ENCODE data around the gene TMEM119. TPM values are rescaled to one million over a fixed set of nuclear protein-coding genes. Genes with fewer than 3 reads are reported as not detected.

Gene TMEM119, protein sequence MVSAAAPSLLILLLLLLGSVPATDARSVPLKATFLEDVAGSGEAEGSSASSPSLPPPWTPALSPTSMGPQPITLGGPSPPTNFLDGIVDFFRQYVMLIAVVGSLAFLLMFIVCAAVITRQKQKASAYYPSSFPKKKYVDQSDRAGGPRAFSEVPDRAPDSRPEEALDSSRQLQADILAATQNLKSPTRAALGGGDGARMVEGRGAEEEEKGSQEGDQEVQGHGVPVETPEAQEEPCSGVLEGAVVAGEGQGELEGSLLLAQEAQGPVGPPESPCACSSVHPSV
- polyA plus RNA-seq = 10 to 100 TPM in 1 of 4 donors, 1 to 10 TPM in 2, under 1 TPM in 1; 0.67 to 12.3 (median 6.0) TPM
- long read RNA-seq, donor 1, transcript TMEM119-201 (2 exons, 2,707 nt) = major isoform, 5 of 5 reads
- long read RNA-seq, donor 1, partial matches to known transcripts = 0 of 5 reads
- long read RNA-seq, donor 1, other reads (novel, unspliced or antisense) = 0 of 5 reads
- long read RNA-seq, donor 2, partial matches to known transcripts = 0 of 2 reads
- long read RNA-seq, donor 2, other reads (novel, unspliced or antisense) = 0 of 2 reads
- long read RNA-seq, donor 3, partial matches to known transcripts = 0 of 3 reads
- long read RNA-seq, donor 3, other reads (novel, unspliced or antisense) = 0 of 3 reads
- long read RNA-seq, donor 4 = 0 reads
- long read RNA-seq, donor 5 = 0 reads
- long read RNA-seq, donor 6, partial matches to known transcripts = 0 of 1 reads
- long read RNA-seq, donor 6, other reads (novel, unspliced or antisense) = 0 of 1 reads
- long read RNA-seq, donor 7 = 0 reads
- long read RNA-seq, donor 8, partial matches to known transcripts = 0 of 2 reads
- long read RNA-seq, donor 8, other reads (novel, unspliced or antisense) = 0 of 2 reads
- long read RNA-seq, donor 9, partial matches to known transcripts = 0 of 1 reads
- long read RNA-seq, donor 9, other reads (novel, unspliced or antisense) = 0 of 1 reads
- long read RNA-seq, donor 10, transcript TMEM119-201 (2 exons, 2,707 nt) = major isoform, 5 of 6 reads
- long read RNA-seq, donor 10, partial matches to known transcripts = 0 of 6 reads
- long read RNA-seq, donor 10, other reads (novel, unspliced or antisense) = 0 of 6 reads

DNA sequence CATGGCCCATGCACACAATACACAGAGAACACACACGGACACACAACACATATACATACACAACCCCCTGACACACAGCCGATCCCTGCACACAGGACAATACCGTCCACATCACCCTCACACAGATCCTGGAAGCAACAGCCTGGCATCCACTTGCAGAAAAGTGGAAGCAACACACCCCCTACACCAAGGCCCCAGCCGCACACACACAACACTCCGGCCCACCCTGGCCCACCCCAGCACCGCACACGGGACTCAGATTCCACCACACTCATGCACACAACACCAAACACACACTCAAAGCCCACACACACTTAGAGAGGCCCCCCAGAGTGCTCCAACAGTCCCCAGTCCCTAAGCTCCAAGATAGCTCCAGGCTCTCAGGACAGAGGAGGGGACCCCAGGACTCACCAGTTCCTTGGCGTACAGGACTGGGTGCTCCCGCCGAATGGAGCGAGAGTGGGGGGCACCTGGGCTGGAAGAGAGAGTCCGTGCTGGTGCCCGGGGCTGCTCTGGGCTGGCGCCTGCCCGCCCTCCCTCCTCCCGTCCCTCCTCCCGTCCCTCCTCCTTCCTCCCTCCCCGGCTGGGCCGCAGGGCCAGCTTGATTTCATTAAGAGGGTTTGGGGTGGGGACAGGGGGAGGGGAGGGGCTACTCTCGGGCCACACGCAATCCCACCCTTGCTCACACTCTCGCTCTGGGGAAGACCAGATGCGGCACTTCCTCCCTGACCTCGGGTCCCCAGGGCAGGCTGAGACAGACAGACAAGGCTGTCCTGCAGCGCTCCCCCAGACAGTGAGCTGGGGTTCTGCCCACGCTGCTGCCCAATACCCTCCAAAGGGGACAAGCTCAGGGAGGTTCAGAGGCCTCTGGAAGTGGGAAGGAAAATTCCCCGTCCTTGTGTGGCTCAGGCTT lies at the start of gene TMEM119:
TSS of gene TMEM119 (minus strand) at position 526 of the 913 bp plus-strand sequence. CDS start 5,701 bp downstream, outside the sequence.
- no peaks in the 10 kb centered on the region for H3K36me3 ChIP-seq (ENCODE audit: control insufficient read depth in 3 of 3, insufficient read depth in 2 of 3, low read depth in 1 of 3, low read length in 3 of 3)
- H3K27me3 ChIP-seq (ENCODE audit: control insufficient read depth in 3 of 3, insufficient read depth in 3 of 3, low read length in 3 of 3) = no peaks in the 10 kb centered on the region
- peak within 1 kb of the TSS in 2 of 3 donors; percentile 46 to 58 for H3K27ac ChIP-seq (ENCODE audit: low read depth in 1 of 3, low read length in 2 of 3)
- no peaks in the 10 kb centered on the region for H3K9me3 ChIP-seq (ENCODE audit: control insufficient read depth in 2 of 2, insufficient read depth in 1 of 2, low read depth in 1 of 2, low read length in 1 of 2)
- FAIRE-seq (no peak), DNase-seq (peak in 1 of 2 donors; percentile 28)
- WGBS, 3 donors = 43 to 49% (median 45%) methylated on average over 25 to 27 of the region's 27 CpGs
- H3K4me1 ChIP-seq (ENCODE audit: control insufficient read depth in 3 of 3, insufficient read depth in 2 of 3, low read depth in 1 of 3, low read length in 2 of 3) = peaks cover 0 to 3% (median 0%) of the 10 kb centered on the region in 3 donors
- peak within 1 kb of the TSS in 1 of 3 donors; percentile 58 for H3K4me3 ChIP-seq (ENCODE audit: low read depth in 1 of 3, low read length in 3 of 3)

DNA sequence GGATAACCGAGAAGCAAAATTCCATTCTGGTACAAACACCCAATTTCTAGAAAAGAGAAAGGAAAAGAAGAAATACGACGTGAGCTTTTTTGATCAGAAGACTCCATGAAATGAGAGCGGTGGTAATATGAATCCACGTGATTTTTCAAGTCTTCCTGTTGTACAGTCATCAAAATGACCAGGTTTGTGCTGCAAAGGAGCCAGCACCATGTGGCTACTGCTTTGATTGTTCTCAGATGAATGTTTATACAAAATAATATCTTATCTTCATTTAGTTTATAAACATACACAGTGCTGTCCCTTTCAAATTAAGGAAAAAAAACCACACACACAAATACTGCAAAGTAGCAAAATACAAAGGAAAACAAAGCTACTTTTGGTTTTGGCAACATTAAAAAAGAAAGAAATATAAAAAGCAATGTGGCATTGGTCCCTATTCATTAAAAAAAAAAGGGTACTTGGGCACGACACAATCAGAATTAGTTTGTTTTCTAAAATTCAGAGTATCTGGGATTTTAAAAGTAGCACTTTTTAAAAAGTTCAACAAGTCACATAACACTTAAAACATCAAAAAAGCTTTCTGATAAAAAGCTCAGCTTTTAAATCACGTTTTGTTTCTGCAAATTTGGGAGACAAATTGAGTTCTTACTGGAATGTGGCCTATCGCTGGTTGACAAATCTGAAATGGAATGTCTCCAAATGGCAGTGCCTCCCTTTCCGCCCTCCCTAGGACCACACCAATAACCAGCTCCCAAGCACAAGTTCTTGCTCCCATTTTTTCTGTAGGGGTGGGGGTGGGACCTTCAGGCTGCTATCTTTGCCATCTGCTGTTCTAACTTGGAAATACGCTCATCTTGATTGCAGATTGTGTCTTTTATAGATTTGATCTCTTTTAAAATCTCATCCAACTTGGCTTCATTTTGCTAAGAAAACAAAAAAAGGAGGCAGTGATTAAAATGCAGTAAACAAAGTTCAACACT lies 49.0 kb upstream of the TMEM119 start:
- Histone ChIP-seq H3K4me1 (ENCODE audit: control insufficient read depth in 3 of 3, insufficient read depth in 2 of 3, low read depth in 1 of 3, low read length in 2 of 3) (no peaks in the 10 kb centered on the region), H3K9me3 (ENCODE audit: control insufficient read depth in 2 of 2, insufficient read depth in 1 of 2, low read depth in 1 of 2, low read length in 1 of 2) (no peaks in the 10 kb centered on the region), H3K27ac (ENCODE audit: low read depth in 1 of 3, low read length in 2 of 3) (no peak overlapping the region), H3K27me3 (ENCODE audit: control insufficient read depth in 3 of 3, insufficient read depth in 3 of 3, low read length in 3 of 3) (no peaks in the 10 kb centered on the region), H3K36me3 (ENCODE audit: control insufficient read depth in 3 of 3, insufficient read depth in 2 of 3, low read depth in 1 of 3, low read length in 3 of 3) (peaks cover 11 to 47% (median 12%) of the 10 kb centered on the region in 3 donors), H3K4me3 (ENCODE audit: low read depth in 1 of 3, low read length in 3 of 3) (no peak overlapping the region)
- DNase-seq (no peak), FAIRE-seq (no peak)
- WGBS, 3 donors = 79 to 91% (median 86%) methylated on average over 10 of the region's 10 CpGs

DNA sequence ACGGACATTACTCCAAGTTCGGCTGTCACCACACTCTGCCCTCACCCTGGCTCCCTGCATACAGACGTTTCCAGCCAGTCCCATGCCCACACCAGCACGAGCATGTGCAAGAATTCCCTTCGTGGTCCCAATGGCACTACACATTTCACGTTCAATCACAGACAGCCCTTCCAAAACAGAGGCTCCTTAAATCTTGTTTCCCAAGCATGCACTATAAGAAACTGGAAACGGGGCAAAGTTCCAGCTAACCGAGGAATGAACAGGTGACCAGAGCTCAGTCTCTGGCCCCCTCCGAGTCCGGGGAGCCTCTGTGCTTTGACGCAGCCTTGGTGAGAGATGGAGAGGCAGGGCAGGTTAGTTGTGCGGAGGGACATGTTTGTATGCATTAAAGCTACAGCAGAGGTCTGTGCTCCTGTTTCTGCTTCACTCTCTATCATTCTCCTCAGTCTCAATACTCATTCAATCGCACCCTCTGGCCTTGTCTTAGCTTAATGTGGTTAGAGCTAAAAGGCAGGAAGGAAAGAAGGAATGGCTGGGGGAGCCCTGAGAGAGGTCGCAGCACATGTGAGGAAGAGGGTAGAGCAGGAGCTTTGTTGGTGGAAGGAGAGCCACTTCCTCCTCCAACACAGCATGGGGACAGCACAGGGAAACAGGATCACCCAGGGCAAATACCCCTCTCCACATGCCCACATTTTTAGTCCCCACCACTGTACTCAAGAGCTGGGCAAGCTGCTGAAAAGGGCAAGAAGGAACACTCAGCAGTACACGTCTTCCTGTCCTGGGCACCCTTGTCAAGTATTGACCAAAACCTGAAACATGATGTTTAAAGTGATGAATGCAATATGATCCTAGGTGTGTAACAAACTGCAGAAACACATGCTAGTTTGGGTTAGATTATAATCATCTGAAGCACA lies 48.1 kb upstream of the TMEM119 start:
- DNase-seq = no peak
- Histone ChIP-seq H3K27ac (ENCODE audit: low read depth in 1 of 3, low read length in 2 of 3) (peak overlapping the region in 1 of 3 donors; percentile 7), H3K27me3 (ENCODE audit: control insufficient read depth in 3 of 3, insufficient read depth in 3 of 3, low read length in 3 of 3) (no peaks in the 10 kb centered on the region), H3K36me3 (ENCODE audit: control insufficient read depth in 3 of 3, insufficient read depth in 2 of 3, low read depth in 1 of 3, low read length in 3 of 3) (peaks cover 11 to 42% (median 12%) of the 10 kb centered on the region in 3 donors), H3K9me3 (ENCODE audit: control insufficient read depth in 2 of 2, insufficient read depth in 1 of 2, low read depth in 1 of 2, low read length in 1 of 2) (no peaks in the 10 kb centered on the region), H3K4me3 (ENCODE audit: low read depth in 1 of 3, low read length in 3 of 3) (no peak overlapping the region), H3K4me1 (ENCODE audit: control insufficient read depth in 3 of 3, insufficient read depth in 2 of 3, low read depth in 1 of 3, low read length in 2 of 3) (no peaks in the 10 kb centered on the region)
- no peak for FAIRE-seq
- WGBS, 3 donors = 84 to 92% (median 89%) methylated on average over 15 of the region's 15 CpGs

DNA sequence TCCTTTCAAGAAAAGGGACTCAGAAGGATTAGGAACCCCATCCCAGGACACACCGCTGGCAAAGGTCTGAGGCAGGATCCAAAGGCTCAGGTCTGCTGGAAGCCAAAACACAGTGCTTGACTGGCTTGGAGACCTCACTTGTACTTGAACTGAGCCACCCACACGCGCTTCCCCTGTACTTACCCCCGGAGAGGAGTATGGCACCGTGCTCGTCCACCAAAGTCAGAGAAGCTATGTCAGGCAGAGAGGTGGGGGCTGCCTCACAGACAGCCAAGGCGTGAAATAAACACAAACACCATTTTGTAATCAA lies 46.9 kb upstream of the TMEM119 start:
- FAIRE-seq (no peak), DNase-seq (no peak)
- 91 to 97% (median 95%) methylated on average over 7 of the region's 7 CpGs for WGBS, 3 donors
- Histone ChIP-seq H3K4me1 (ENCODE audit: control insufficient read depth in 3 of 3, insufficient read depth in 2 of 3, low read depth in 1 of 3, low read length in 2 of 3) (no peaks in the 10 kb centered on the region), H3K9me3 (ENCODE audit: control insufficient read depth in 2 of 2, insufficient read depth in 1 of 2, low read depth in 1 of 2, low read length in 1 of 2) (no peaks in the 10 kb centered on the region), H3K27me3 (ENCODE audit: control insufficient read depth in 3 of 3, insufficient read depth in 3 of 3, low read length in 3 of 3) (no peaks in the 10 kb centered on the region), H3K4me3 (ENCODE audit: low read depth in 1 of 3, low read length in 3 of 3) (no peak overlapping the region), H3K36me3 (ENCODE audit: control insufficient read depth in 3 of 3, insufficient read depth in 2 of 3, low read depth in 1 of 3, low read length in 3 of 3) (peaks cover 10 to 35% (median 12%) of the 10 kb centered on the region in 3 donors), H3K27ac (ENCODE audit: low read depth in 1 of 3, low read length in 2 of 3) (peak overlapping the region in 1 of 3 donors; percentile 55)

DNA sequence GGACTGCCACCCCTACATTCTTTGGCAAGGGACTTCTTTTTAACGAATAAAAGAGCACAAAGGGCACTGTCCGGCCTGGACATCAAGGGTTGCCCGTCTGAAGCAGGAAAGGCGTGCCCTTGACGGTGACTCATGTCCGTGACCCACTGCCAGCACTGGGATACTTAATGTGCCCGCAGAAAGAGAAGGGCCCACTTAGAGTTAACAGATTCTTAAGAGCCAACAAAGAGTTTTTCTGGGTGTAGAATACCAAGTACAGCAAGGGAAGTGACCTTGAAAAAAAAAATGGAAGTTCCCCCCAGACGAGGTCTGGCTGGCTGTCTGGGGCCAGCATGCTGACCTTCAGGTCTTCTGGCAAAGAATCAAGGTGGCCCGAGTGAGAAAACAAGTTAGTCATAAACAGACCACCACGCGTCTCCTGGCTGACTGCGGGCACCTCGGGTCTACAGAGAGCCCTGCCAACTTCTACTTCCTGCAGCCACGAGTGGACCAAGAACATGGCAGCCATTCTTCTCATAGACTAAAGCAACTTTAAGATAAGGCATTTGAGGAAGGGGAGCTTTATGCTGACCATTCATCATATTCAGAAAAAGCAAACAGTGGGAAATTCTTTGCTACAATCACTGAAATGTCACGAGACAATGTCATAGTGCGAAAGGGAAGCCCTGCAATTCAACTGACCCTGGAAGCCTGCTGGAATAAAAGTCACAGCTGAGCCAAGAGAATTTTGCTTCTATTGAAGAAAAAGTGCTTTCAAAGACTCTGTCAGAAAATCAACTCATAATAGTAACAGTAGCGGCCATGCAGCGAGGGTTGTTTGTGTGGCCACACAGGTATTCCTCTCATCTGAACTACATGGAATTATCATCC lies 46.3 kb upstream of the TMEM119 start:
- H3K9me3 ChIP-seq (ENCODE audit: control insufficient read depth in 2 of 2, insufficient read depth in 1 of 2, low read depth in 1 of 2, low read length in 1 of 2) = no peaks in the 10 kb centered on the region
- 70 to 77% (median 75%) methylated on average over 18 of the region's 18 CpGs for WGBS, 3 donors
- no peak for FAIRE-seq
- no peaks in the 10 kb centered on the region for H3K27me3 ChIP-seq (ENCODE audit: control insufficient read depth in 3 of 3, insufficient read depth in 3 of 3, low read length in 3 of 3)
- H3K27ac ChIP-seq (ENCODE audit: low read depth in 1 of 3, low read length in 2 of 3) = peak overlapping the region in 1 of 3 donors; percentile 55
- H3K4me3 ChIP-seq (ENCODE audit: low read depth in 1 of 3, low read length in 3 of 3) = no peak overlapping the region
- no peaks in the 10 kb centered on the region for H3K4me1 ChIP-seq (ENCODE audit: control insufficient read depth in 3 of 3, insufficient read depth in 2 of 3, low read depth in 1 of 3, low read length in 2 of 3)
- no peak for DNase-seq
- peaks cover 8 to 33% (median 10%) of the 10 kb centered on the region in 3 donors for H3K36me3 ChIP-seq (ENCODE audit: control insufficient read depth in 3 of 3, insufficient read depth in 2 of 3, low read depth in 1 of 3, low read length in 3 of 3)

Measured in small intestine (tissue), 16 donors.